NCI-H2081 (cell line): Measurements from ENCODE around the gene CCDC85B.

ENCODE experiments used
- DNase-seq, 2 experiments: peaks; one replicate each; lab custom pipeline; 2025; lab: John Stamatoyannopoulos, UW

CCDC85B gene

DNA sequence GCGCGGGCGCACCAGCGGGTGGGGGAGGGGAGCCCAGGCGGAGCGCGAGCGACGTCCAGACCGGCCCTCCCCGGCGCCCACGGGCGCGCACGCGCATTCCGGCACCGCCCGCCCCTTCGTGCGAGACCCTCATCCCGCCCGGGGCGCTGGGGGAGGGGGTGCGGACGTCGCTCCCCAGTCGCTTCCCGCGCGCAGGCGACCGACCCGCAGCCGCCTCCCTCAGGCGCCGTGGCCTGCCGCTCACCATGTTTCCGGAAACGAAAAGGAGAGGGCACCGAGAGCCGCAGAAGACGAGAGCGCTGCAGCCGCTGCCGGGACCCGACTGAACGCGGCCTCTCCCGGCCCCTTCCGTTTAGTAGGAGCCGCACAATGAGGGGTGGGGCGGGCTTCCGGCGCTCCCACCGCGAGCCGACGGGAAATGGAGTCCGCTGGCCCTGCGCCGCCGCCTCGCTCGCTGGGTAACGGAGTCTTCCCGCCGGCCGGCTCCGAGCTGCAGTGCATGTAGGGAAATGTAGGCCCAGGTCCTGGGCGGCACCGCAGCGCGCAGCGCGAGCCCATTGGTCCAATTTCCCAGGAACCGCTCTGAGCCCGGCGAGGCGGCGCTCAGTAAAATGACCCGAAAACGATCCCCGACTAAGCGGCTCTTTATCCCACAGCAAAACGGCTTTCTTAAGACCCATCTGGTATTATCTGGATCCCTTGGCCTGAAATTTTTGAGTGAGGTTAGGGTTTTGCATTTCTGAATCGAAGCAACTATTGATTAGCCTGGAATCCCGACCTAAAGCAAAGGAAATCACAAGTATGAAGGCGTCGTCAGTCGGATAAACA, 32.4 kb upstream of the CCDC85B start, which contains the start of gene CFL1:
Gene CFL1 (minus strand): TSS at position 328 of the 828 bp plus-strand sequence. CDS start 81 bp downstream, at position 247.
- DNase-seq: peak; percentile 97 to 98

DNA sequence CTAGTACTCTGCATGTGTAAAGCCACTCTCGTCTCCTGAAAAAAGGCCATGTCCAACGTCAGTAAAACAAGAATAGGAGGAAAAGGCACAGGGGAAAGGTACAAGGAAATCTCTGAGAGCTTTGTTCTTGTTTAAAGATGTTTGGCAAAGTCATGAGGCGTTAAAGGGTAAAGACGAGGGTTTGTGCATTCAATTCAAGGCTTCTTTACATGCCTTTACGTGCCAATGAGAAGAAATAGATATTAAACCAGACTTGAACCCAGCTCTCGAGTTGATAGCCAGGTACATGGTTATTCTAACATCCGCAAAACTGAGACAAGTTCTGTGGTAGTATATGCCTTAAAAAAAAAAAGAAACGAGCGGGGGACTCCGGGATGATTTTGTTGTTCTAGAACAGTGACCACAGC, 31.8 kb upstream of the CCDC85B start:
- no peak for DNase-seq

DNA sequence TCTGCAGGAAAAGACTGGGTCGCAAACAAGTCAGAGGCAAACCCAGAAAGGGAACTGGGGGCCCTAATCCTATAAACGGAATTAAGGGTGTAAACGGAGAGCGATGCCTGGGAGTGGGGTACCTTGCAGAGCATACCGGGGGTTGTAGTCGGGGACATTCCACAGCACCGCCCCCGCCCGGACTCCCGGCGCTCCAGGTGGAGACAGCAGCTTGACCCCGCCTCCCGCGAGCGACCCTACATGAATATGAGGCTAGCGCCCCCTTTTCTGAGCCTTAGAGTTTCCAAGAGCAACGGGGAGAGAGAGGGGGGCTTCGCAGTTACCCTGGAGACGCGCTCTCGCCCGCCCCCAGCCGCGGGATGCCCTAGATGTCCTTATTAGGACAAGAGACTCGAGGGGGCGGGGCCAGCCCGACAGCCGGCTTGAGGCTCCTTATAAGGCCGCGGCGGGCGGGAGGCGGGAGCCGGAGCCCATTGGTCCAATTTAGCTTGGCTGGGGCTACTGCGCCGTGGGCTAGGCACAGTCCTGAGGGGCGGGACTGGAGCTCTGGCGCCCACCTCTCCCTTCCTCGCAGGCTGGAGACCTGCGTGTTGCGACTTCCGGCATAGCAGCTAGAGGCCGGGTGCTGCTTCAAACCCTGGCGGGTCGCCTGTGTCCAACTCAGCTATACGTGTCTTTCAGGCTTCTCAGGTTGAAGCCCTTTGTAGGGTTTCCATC, 31.2 kb upstream of the CCDC85B start:
- DNase-seq: peak; percentile 98 to 99

DNA sequence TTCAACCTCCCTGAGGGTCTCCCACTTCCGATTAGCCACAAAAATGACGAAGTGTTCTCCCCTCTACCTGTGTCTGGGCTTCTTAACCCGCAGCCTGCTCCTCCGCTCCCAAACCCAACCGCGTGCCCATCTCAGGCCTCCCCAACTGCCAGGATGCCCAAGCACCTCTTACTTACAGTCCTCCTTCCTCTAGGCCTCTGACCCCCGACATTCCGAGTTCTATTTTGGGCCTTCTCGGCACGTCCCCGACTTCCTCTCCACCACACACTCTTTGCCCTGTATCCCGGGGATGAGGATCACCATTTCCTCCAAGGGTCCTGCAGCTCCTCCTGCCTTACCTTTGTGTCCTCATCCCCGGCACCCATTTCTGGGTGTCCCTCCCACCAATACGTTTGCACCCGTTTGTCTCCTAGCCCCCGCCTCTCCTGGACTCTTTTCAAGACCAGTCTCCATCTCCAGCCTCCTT, 30.6 kb upstream of the CCDC85B start:
- DNase-seq: no peak

DNA sequence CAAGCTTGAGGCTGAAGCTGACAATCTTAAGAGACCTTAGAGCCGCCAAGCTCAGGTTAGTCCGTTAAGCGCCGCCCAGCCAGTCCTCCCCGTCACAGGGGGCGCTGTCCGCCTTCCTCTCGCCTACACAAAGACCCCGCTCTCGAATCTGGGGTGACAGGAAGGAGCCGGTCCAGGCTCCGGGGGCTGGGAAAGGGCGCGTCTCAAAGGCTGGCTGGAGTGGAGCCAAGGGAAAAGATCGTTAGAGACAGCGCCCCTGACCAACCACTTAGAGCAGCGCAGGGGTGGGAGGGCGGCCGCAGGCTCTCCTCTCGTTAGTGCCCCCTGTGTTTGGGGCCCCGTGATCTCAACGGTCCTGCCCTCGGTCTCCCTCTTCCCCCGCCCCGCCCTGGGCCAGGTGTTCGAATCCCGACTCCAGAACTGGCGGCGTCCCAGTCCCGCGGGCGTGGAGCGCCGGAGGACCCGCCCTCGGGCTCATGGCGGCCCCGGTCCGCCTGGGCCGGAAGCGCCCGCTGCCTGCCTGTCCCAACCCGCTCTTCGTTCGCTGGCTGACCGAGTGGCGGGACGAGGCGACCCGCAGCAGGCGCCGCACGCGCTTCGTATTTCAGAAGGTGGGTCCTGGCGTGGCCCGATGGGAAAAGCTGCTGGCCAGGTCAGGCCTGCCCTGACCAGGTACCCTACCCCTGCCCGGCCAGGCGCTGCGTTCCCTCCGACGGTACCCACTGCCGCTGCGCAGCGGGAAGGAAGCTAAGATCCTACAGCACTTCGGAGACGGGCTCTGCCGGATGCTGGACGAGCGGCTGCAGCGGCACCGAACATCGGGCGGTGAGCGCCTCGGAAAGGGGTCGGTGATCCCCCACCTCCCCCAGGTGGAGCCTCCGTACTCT, 30.0 kb upstream of the CCDC85B start, which contains the start of gene MUS81:
Gene MUS81 (plus strand): TSS at position 156 of the 887 bp plus-strand sequence. CDS start 321 bp downstream, at position 477.
- peak; percentile 95 to 98 for DNase-seq

DNA sequence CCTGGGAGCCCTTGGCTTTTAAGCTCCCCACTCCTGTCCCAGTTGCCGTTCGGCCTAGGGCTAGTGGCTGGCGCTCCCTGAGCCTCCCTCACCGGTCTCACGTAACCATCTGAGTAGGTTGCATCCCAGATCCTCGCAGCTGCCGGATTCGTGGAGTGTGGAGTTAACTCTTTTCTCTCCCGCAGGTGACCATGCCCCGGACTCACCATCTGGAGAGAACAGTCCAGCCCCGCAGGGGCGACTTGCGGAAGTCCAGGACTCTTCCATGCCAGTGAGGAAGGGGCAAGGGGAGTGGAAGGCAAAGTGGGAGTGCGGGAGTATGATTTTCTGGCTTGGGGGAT, 29.3 kb upstream of the CCDC85B start:
- peak in 1 of 2 experiments; percentile 29 for DNase-seq

DNA sequence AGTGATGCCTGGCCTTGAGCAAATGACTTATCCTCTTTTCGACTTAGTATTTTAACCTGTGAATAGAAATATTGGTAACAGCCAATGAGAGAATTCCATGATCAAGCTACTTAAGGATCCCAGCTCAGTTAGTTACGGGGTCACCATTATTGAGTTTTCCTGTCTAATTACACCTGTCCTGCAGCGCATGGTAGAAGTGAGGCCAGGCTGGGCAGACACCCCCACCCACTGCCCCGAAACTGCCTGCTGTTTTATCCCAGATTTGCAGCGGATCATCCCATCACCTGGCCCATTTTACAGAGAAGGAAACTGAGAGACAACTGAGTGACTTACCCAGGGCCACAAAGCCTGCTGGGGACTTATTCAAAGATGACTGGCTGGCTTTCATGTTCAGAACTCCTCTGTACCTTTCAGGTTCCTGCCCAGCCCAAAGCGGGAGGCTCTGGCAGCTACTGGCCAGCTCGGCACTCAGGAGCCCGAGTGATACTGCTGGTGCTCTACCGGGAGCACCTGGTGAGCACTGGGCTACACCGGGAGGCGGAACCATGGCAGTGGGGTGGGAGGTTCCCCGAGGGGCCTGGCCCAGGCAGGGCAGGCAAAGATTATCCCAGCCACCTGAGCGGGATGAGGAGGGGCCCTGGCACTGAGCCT, 28.8 kb upstream of the CCDC85B start:
- no peak for DNase-seq

DNA sequence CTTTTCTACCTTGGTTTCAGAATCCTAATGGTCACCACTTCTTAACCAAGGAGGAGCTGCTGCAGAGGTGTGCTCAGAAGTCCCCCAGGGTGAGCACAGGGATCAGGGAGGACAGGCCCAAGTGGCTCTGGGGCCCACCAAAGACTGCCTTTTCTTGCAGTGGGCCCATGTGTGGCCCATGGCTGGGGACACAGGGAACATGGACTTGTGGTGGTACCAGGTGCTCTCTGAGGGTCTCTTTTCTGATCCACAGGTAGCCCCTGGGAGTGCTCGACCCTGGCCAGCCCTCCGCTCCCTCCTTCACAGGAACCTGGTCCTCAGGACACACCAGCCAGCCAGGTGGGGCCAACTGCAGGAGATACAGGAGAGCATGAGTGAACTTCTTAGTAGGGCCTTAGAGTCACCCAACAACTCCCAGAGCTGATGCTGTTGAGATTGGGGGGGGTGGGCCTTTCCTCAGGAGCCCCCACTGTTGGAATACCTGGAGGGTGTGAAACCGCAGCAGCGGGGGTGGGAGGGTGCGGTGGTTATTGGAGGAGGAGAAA, 28.2 kb upstream of the CCDC85B start:
- no peak for DNase-seq

DNA sequence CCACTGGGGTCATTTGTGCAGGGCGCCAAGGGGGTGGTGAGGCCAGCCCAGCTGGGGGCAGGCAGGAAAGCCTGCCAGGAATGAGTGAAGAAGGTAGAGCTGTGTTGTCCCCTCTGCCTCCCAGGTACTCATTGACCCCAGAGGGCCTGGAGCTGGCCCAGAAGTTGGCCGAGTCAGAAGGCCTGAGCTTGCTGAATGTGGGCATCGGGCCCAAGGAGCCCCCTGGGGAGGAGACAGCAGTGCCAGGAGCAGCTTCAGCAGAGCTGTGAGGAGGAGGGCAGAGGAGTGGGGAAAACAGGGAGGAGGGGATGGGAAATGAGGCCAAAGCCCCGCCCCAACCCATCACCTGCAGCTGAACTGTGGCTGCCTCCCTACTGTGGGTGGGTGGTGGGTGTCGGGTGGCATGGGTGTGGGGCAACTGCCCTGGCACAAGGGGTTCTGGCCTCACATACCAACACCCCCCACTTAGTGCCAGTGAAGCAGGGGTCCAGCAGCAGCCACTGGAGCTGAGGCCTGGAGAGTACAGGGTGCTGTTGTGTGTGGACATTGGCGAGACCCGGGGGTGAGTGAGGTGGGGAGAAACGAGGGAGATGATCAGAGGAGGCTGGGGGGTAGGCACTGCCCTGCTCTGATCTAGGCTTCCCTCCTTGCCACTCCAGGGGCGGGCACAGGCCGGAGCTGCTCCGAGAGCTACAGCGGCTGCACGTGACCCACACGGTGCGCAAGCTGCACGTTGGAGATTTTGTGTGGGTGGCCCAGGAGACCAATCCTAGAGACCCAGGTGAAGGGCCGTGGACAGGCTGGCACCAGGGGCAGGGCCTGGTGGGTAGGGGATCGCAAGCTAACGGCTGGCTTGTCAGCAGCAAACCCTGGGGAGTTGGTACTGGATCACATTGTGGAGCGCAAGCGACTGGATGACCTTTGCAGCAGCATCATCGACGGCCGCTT, 27.3 kb upstream of the CCDC85B start:
- DNase-seq: no peak

DNA sequence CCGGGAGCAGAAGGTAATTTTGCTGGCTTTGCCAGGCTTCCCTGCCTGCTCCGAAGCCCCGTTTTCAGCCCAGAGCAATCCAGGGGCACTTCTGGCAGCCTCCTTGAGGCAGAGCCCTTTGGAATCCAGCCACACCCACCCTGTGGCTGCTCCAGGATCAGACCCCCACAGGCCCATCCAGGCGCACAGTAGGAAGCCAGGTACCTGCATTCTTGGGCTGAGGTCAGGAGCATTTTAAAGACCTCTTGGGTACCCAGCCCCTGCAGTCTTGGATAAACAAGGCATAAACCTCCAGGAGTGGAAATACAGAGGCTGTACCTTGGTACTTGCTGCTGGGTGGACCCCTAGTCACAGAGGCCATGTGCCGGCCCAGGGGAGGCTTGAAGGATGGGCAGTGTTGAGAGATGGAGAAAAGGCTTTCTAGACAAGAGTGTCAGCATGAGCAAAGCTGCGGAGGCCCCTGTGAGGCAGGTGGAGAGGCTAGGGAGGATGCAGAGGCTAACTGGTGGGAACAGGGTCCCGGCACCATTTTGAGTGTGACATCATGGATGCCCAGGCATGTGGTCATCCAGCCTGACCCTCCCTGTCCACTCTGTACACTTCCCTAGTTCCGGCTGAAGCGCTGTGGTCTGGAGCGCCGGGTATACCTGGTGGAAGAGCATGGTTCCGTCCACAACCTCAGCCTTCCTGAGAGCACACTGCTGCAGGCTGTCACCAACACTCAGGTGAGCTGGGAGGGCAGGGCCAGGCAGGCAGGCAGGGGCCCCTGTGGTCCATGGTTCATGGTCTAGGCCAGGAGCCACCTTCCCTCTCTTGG, 26.4 kb upstream of the CCDC85B start:
- no peak for DNase-seq

DNA sequence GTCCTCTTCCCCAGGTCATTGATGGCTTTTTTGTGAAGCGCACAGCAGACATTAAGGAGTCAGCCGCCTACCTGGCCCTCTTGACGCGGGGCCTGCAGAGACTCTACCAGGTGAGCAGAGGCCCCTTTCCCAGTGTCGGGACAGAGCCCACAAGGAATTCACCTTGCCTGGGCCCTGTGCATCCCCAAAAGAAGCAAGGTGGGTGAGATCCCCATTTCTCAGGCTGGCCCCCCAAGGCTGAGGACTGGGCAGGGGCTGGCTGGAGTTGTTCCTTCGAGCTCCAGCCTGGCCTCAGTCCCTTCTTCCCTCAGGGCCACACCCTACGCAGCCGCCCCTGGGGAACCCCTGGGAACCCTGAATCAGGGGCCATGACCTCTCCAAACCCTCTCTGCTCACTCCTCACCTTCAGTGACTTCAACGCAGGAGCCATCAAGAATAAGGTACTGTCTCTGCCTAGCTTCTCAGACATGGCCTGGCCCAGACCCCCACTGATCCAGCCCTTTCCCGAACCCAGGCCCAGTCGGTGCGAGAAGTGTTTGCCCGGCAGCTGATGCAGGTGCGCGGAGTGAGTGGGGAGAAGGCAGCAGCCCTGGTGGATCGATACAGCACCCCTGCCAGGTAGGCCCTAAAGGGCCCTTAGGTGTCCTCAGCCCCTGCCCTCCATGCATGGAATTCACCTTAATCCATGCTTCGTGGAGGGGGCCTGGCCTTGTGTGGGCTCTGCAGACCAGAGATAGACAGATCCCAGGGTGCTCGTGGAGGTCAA, 25.6 kb upstream of the CCDC85B start:
- no peak for DNase-seq

DNA sequence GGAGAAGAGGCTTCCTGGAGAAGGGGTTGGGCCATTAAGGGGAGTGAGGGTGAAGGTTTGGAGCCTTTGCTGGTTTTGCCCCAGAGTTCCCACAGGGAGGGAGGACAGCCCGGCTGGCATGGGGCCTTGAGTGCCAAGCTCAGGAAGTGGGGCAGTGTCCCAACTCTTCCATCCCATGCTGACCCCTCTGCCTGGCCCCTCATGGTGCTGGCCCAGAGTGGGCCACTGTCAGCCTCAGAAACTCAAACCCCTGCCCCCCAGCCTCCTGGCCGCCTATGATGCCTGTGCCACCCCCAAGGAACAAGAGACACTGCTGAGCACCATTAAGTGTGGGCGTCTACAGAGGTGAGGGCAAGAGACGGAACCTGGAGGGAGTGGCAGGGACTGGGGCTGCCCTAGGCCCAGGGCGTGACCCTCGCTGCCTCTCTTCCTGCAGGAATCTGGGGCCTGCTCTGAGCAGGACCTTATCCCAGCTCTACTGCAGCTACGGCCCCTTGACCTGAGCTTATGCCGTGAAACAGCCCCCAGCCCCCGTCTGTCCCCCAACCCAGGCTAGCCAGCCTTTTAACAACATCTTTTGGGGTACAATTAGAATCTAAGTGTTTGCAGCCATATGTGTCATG, 24.8 kb upstream of the CCDC85B start:
- DNase-seq: no peak

DNA sequence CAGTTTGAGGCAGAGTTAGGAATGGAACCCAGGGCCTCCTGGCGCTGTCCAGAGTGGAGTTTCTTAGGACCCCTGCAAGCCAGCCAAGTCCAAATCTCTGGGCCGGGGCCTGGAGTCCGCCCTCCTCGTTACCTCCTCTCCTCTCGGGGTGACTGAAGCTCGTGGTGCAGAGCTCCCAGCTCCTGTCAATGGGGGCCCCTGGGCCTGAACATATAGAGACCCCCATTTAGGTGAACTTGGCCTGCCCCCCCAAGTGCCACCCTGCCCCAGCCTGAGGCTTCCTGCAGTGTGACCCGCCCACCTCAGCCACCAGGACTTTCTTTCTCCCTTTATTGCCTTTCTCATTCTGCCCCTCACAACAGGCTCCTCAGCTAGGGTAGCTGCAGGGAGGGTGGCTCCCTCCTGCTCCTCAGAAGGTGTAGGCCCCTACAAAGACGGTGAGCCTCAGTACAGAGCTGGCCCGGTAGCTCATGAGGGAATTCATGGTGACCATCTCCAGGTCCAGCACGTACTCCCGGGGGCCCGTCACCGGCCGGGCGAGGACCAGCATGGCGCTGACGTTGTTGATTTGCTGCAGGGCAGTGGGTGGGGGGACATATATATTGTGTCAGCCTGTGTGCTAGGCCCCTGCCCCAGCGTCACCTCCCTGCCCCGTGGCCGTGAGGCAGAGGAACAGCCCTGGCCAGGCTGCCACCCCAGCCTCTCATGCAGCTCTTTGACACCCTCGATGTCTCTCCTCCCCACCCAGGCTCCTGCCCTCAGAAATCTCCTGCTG, 23.8 kb upstream of the CCDC85B start:
- DNase-seq: no peak

DNA sequence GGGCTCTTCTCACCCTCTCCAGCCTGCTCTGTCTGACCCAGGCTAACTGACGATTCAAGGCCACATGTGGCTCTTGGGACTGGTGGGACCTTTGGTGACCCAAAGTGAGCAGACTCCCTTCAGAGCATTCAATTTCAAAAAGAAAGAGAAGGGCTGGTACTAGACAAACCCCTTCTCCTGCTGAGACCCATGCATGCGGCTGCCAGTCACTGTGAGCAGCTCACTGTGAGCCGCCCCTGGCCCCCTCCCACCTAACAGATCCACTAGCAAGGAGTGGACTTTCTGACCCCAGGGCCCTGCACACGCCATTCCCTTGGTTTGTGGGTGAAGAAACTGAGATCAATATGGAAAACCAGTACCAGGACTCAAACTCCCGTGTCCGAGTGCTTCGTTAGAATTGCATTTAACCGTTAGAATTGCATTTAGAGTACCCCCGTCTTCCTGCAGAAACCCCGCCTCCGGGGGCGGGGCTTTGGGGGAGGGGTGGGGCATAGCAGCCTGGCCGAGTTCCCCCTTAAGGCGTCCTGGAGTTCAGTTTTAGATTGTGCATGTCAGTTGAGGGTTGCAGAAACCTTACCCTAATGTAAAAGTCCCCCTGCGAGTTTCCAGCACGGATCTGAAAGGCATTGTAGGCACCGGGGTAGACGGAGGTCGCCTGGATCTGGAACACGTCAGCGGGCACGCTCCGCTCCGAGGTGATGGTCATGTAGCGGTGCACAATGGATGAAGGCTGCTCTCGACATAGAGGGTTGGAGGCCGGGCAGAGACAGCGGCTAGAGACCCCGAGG, 23.0 kb upstream of the CCDC85B start:
- no peak for DNase-seq

DNA sequence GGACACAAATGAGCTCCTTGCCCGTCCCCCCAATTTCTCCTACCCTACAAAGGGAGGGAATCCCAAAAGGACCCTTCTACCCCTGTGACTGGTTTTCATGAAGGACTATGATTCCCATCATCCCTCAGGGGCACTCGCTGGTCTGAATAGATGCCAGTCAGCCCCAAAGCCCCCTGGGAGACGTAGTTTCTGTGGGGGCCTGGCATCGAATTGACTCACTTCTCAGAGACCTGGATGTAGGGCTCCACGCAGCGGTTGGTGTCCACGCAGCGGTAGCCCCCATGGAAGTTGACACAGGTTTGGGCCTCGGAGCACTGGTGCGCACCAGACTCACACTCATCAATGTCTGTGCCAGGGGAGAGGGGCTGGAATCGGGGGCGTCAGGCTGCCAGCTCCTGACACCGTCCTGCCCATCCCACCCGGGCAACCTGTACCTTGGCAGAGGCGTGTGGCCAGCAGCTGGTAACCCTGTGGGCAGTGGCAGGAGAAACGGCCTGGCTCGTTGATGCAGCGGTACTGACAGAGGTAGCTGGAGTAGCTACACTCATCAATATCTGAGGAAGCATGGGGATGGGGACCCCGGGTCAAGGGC, 22.3 kb upstream of the CCDC85B start:
- DNase-seq: no peak

DNA sequence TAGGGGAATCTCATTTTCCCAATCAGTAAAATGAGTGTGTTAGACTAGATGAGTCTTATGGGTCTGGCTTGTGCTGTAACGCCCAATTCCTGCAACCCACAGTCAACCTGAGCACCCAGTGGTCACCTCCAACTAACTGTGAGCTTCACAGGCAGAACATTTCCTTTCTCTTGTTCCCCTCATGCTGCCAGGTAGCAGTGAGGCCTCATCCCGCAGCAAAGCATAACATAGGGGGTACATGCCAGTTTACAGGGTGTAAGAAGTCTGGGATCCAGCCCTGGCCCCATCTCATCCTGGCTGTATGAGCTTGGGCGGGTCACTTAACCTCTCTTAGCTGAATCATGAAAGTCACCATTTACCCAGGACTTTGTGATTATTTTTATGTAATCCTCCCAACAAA, 21.6 kb upstream of the CCDC85B start:
- DNase-seq: no peak
